Measurements from ENCODE around the gene NECTIN1. TPM values are rescaled to one million over a fixed set of nuclear protein-coding genes. Genes with fewer than 3 reads are reported as not detected.

NECTIN1 gene
- total RNA-seq, 1 experiment from 2014 or later, result 23.8 TPM

GRCh38 chr11:119684361-119685110, 44.5 kb downstream of the NECTIN1 start:
- no peak for TF ChIP-seq EZH2phosphoT487 (IDR thresholded peaks at IDR 0.05; ENCODE audit: borderline replicate concordance)
- TF ChIP-seq POLR2AphosphoS5 (IDR thresholded peaks at IDR 0.05; ENCODE audit: low read depth, low read length), result no peak
- TF ChIP-seq TCF7L2 (IDR thresholded peaks at IDR 0.05; ENCODE audit: borderline replicate concordance, extremely low read depth, insufficient read depth, insufficient read length), result no peak
- TF ChIP-seq ZNF274 (IDR thresholded peaks at IDR 0.05; ENCODE audit: low read depth, low read length), result no peak
- no peak for TF ChIP-seq ZBTB33 (IDR thresholded peaks at IDR 0.05; ENCODE audit: extremely low read depth, insufficient replicate concordance, low read length)
- TF ChIP-seq CEBPB (IDR thresholded peaks at IDR 0.05; ENCODE audit: low read depth), result no peak
- no peak for TF ChIP-seq RAD21 (IDR thresholded peaks at IDR 0.05; ENCODE audit: low read depth)
- no peak for TF ChIP-seq SP1 (IDR thresholded peaks at IDR 0.05; ENCODE audit: low read depth)
- no peak for TF ChIP-seq EZH2 (IDR thresholded peaks at IDR 0.05)
- no peak for TF ChIP-seq EGR1 (IDR thresholded peaks at IDR 0.05; ENCODE audit: low read depth)
- no peak for TF ChIP-seq YY1 (IDR thresholded peaks at IDR 0.05; ENCODE audit: extremely low read depth, insufficient replicate concordance, low read depth, low read length)
- no peak for TF ChIP-seq REST (IDR thresholded peaks at IDR 0.05; ENCODE audit: low read depth)
- TF ChIP-seq, protein P1, sequence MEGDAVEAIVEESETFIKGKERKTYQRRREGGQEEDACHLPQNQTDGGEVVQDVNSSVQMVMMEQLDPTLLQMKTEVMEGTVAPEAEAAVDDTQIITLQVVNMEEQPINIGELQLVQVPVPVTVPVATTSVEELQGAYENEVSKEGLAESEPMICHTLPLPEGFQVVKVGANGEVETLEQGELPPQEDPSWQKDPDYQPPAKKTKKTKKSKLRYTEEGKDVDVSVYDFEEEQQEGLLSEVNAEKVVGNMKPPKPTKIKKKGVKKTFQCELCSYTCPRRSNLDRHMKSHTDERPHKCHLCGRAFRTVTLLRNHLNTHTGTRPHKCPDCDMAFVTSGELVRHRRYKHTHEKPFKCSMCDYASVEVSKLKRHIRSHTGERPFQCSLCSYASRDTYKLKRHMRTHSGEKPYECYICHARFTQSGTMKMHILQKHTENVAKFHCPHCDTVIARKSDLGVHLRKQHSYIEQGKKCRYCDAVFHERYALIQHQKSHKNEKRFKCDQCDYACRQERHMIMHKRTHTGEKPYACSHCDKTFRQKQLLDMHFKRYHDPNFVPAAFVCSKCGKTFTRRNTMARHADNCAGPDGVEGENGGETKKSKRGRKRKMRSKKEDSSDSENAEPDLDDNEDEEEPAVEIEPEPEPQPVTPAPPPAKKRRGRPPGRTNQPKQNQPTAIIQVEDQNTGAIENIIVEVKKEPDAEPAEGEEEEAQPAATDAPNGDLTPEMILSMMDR (IDR thresholded peaks at IDR 0.05 in 2 of 3, conservative IDR thresholded peaks at IDR 0.05 in 1 of 3; ENCODE audit: borderline replicate concordance in 1 of 3, insufficient read depth in 1 of 3, low read depth in 2 of 3, low read length in 2 of 3), result no peak
- TF ChIP-seq JUND (IDR thresholded peaks at IDR 0.05), result no peak
- no peak for TF ChIP-seq ELF1 (IDR thresholded peaks at IDR 0.05; ENCODE audit: borderline replicate concordance, low read depth)
- TF ChIP-seq MAX (IDR thresholded peaks at IDR 0.05), result no peak
- TF ChIP-seq ZFX (IDR thresholded peaks at IDR 0.05), result no peak
- no peak; the same call in 1 of the 2 replicates for TF ChIP-seq FOSL1 (IDR thresholded peaks at IDR 0.05; ENCODE audit: low read depth)
- no peak for TF ChIP-seq POLR2A (IDR thresholded peaks at IDR 0.05; ENCODE audit: borderline replicate concordance, extremely low read depth, insufficient read depth, insufficient read length)
- no peaks in the 10 kb centered on the region for H3K9me2 ChIP-seq (ENCODE audit: insufficient read depth)
- peaks cover 18 to 40% of the 10 kb centered on the region in 2 experiments; a peak in 3 of 4 replicates for H3K4me1 ChIP-seq (ENCODE audit: control insufficient read depth in 1 of 2, insufficient read depth in 2 of 2, low read length in 2 of 2)
- no TSS peak for BruUV-seq (replicated peaks)
- H3K36me3 ChIP-seq (ENCODE audit: control insufficient read depth in 1 of 2, insufficient read depth in 2 of 2, low read length in 2 of 2), result no peaks in the 10 kb centered on the region
- H4K20me1 ChIP-seq (ENCODE audit: insufficient read depth), result no peaks in the 10 kb centered on the region
- no peaks in the 10 kb centered on the region; the same call in 1 of the 2 replicates for H3K79me2 ChIP-seq (ENCODE audit: insufficient read depth, low read length)
- H3K4me3 ChIP-seq (replicated peaks in 1 of 2; ENCODE audit: low read depth in 1 of 2, low read length in 2 of 2), result peak overlapping the region in 1 of 2 experiments; percentile 16; a peak in 1 of 4 replicates
- intact Hi-C loops (cut with micrococcal nuclease), result loop anchor here (5.0 kb wide), 1 partner anchor 43 kb away; the partner anchor contains the start of gene NECTIN1
- peak overlapping the region; percentile 33; the same call in 1 of the 2 replicates for H3K27ac ChIP-seq (ENCODE audit: low read depth, low read length)
- peak overlapping the region; percentile 69 for H3K4me2 ChIP-seq (ENCODE audit: low read length)
- H2AFZ ChIP-seq (ENCODE audit: low read depth, low read length, poor library complexity, severe bottlenecking), result no peak overlapping the region
- ChIA-PET RAD21 (ENCODE audit: low non-redundant PET in 1 of 2, low total read pairs in 2 of 2, uncharacterized antibody in 2 of 2, unreplicated experiment in 2 of 2) (no interaction called here), CTCF (interaction anchor here (1.2 to 2.5 kb wide), 3 partner anchors 11 to 45 kb away, joined by 3 to 8 read pairs (median 7); partner anchors contain the start of gene NECTIN1), POLR2A (no interaction called here)
- no peaks in the 10 kb centered on the region for H3K9me3 ChIP-seq (ENCODE audit: control insufficient read depth in 1 of 2, insufficient read depth in 1 of 2, low read depth in 1 of 2, low read length in 2 of 2)
- no peak for DNase-seq (ENCODE audit: low read depth, low spot score)
- ATAC-seq, result peak; percentile 80
- no peaks in the 10 kb centered on the region for H3K27me3 ChIP-seq (ENCODE audit: insufficient read depth, low read length)
- peak overlapping the region; percentile 26 for H3K9ac ChIP-seq (ENCODE audit: low read length)

All from HCT116 (cell line).